Measurements from ENCODE around the gene CCN6.

The CCN6 gene

GRCh38 chr6:112027942-112028674 lies 25.8 kb upstream of the CCN6 start:
- H3K4me1 ChIP-seq (ENCODE audit: control insufficient read depth, insufficient read depth, low read length, poor library complexity, severe bottlenecking) = peaks cover 35% of the 10 kb centered on the region
- peak overlapping the region; percentile 17 for H3K4me3 ChIP-seq (ENCODE audit: insufficient read depth, low read depth, low read length, poor library complexity, severe bottlenecking)
- no peaks in the 10 kb centered on the region for H3K27me3 ChIP-seq (replicated peaks; ENCODE audit: control insufficient read depth, insufficient read depth, low read length, poor library complexity, severe bottlenecking)
- H3K9me3 ChIP-seq (ENCODE audit: control insufficient read depth, low read length) = no peaks in the 10 kb centered on the region
- DNase-seq = peak in 2 of 3 donors; percentile 29 to 42
- H3K36me3 ChIP-seq (ENCODE audit: control insufficient read depth, insufficient read depth, low read length) = no peaks in the 10 kb centered on the region
- peak overlapping the region; percentile 69 for H3K27ac ChIP-seq (ENCODE audit: insufficient read depth, low read length, poor library complexity, severe bottlenecking)

GRCh38 chr6:112029045-112029822 lies 24.7 kb upstream of the CCN6 start:
- Histone ChIP-seq H3K9me3 (ENCODE audit: control insufficient read depth, low read length) (no peaks in the 10 kb centered on the region), H3K4me1 (ENCODE audit: control insufficient read depth, insufficient read depth, low read length, poor library complexity, severe bottlenecking) (peaks cover 43% of the 10 kb centered on the region), H3K27ac (ENCODE audit: insufficient read depth, low read length, poor library complexity, severe bottlenecking) (peak overlapping the region; percentile 44), H3K4me3 (ENCODE audit: insufficient read depth, low read depth, low read length, poor library complexity, severe bottlenecking) (no peak overlapping the region), H3K36me3 (ENCODE audit: control insufficient read depth, insufficient read depth, low read length) (no peaks in the 10 kb centered on the region), H3K27me3 (replicated peaks; ENCODE audit: control insufficient read depth, insufficient read depth, low read length, poor library complexity, severe bottlenecking) (no peaks in the 10 kb centered on the region)
- DNase-seq = peak; percentile 25 to 54 (median 25)

GRCh38 chr6:112030206-112030960 lies 23.5 kb upstream of the CCN6 start:
- H3K27me3 ChIP-seq (replicated peaks; ENCODE audit: control insufficient read depth, insufficient read depth, low read length, poor library complexity, severe bottlenecking) = no peaks in the 10 kb centered on the region
- H3K27ac ChIP-seq (ENCODE audit: insufficient read depth, low read length, poor library complexity, severe bottlenecking) = no peak overlapping the region
- no peak overlapping the region for H3K4me3 ChIP-seq (ENCODE audit: insufficient read depth, low read depth, low read length, poor library complexity, severe bottlenecking)
- H3K36me3 ChIP-seq (ENCODE audit: control insufficient read depth, insufficient read depth, low read length) = no peaks in the 10 kb centered on the region
- H3K4me1 ChIP-seq (ENCODE audit: control insufficient read depth, insufficient read depth, low read length, poor library complexity, severe bottlenecking) = peaks cover 43% of the 10 kb centered on the region
- no peak for DNase-seq
- no peaks in the 10 kb centered on the region for H3K9me3 ChIP-seq (ENCODE audit: control insufficient read depth, low read length)

- H3K27me3 ChIP-seq (replicated peaks; ENCODE audit: control insufficient read depth, insufficient read depth, low read length, poor library complexity, severe bottlenecking) = no peaks in the 10 kb centered on the region
- H3K4me3 ChIP-seq (ENCODE audit: insufficient read depth, low read depth, low read length, poor library complexity, severe bottlenecking) = no peak overlapping the region
- H3K9me3 ChIP-seq (ENCODE audit: control insufficient read depth, low read length) = no peaks in the 10 kb centered on the region
- H3K27ac ChIP-seq (ENCODE audit: insufficient read depth, low read length, poor library complexity, severe bottlenecking) = no peak overlapping the region
- DNase-seq = no peak
- no peaks in the 10 kb centered on the region for H3K36me3 ChIP-seq (ENCODE audit: control insufficient read depth, insufficient read depth, low read length)
- peaks cover 43% of the 10 kb centered on the region for H3K4me1 ChIP-seq (ENCODE audit: control insufficient read depth, insufficient read depth, low read length, poor library complexity, severe bottlenecking)
Measured at GRCh38 chr6:112030961-112031660, 22.8 kb upstream of the CCN6 start.

GRCh38 chr6:112031960-112032359 lies 21.9 kb upstream of the CCN6 start:
- H3K27ac ChIP-seq (ENCODE audit: insufficient read depth, low read length, poor library complexity, severe bottlenecking) = no peak overlapping the region
- no peaks in the 10 kb centered on the region for H3K36me3 ChIP-seq (ENCODE audit: control insufficient read depth, insufficient read depth, low read length)
- no peaks in the 10 kb centered on the region for H3K27me3 ChIP-seq (replicated peaks; ENCODE audit: control insufficient read depth, insufficient read depth, low read length, poor library complexity, severe bottlenecking)
- no peaks in the 10 kb centered on the region for H3K9me3 ChIP-seq (ENCODE audit: control insufficient read depth, low read length)
- peaks cover 38% of the 10 kb centered on the region for H3K4me1 ChIP-seq (ENCODE audit: control insufficient read depth, insufficient read depth, low read length, poor library complexity, severe bottlenecking)
- no peak for DNase-seq
- no peak overlapping the region for H3K4me3 ChIP-seq (ENCODE audit: insufficient read depth, low read depth, low read length, poor library complexity, severe bottlenecking)

DNA sequence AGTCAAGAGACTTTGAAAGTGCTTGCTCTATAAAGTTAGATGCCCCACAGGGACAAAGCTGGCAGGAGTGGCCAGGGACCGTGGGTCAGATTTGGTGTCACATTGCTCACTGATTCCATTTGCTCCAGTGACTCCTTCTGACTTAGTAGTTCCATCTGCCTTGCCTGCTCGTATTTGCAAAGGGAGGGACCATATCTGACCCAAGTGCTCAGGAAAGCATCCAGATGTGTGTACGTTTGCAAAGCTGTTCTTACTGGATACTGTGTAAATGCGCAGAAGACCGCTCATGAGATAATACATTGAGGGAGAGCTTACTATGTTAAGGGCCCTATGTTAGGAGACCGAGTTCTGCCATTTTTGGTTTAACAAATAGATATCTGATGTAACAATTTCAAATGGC lies 21.2 kb upstream of the CCN6 start:
- Histone ChIP-seq H3K4me3 (ENCODE audit: insufficient read depth, low read depth, low read length, poor library complexity, severe bottlenecking) (no peak overlapping the region), H3K9me3 (ENCODE audit: control insufficient read depth, low read length) (no peaks in the 10 kb centered on the region), H3K36me3 (ENCODE audit: control insufficient read depth, insufficient read depth, low read length) (no peaks in the 10 kb centered on the region), H3K27me3 (replicated peaks; ENCODE audit: control insufficient read depth, insufficient read depth, low read length, poor library complexity, severe bottlenecking) (no peaks in the 10 kb centered on the region), H3K4me1 (ENCODE audit: control insufficient read depth, insufficient read depth, low read length, poor library complexity, severe bottlenecking) (peaks cover 31% of the 10 kb centered on the region), H3K27ac (ENCODE audit: insufficient read depth, low read length, poor library complexity, severe bottlenecking) (no peak overlapping the region)
- DNase-seq = no peak

GRCh38 chr6:112033791-112034615 lies 19.9 kb upstream of the CCN6 start:
- H3K9me3 ChIP-seq (ENCODE audit: control insufficient read depth, low read length) = no peaks in the 10 kb centered on the region
- no peak overlapping the region for H3K27ac ChIP-seq (ENCODE audit: insufficient read depth, low read length, poor library complexity, severe bottlenecking)
- peaks cover 21% of the 10 kb centered on the region for H3K4me1 ChIP-seq (ENCODE audit: control insufficient read depth, insufficient read depth, low read length, poor library complexity, severe bottlenecking)
- no peaks in the 10 kb centered on the region for H3K36me3 ChIP-seq (ENCODE audit: control insufficient read depth, insufficient read depth, low read length)
- no peaks in the 10 kb centered on the region for H3K27me3 ChIP-seq (replicated peaks; ENCODE audit: control insufficient read depth, insufficient read depth, low read length, poor library complexity, severe bottlenecking)
- DNase-seq = no peak
- H3K4me3 ChIP-seq (ENCODE audit: insufficient read depth, low read depth, low read length, poor library complexity, severe bottlenecking) = no peak overlapping the region

DNA sequence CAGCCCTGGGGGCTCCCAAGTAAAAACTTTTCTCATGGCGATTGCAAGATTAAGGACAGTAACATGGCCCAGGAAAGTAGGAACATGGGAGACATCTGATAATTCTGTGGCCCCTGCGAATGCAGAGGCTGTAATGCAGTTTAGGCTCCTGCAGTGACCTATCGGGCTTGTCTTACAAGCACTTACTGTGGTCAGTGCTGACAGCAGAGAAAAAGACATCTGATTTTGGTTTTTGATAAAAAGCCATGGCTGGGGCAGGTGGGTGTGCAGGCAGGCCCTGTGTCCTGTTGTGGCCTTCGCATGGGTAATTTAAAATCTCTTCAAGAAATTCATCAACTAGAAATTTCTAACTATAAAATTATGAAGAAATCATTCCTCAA lies 19.3 kb upstream of the CCN6 start:
- peaks cover 15% of the 10 kb centered on the region for H3K4me1 ChIP-seq (ENCODE audit: control insufficient read depth, insufficient read depth, low read length, poor library complexity, severe bottlenecking)
- no peak for DNase-seq
- H3K27ac ChIP-seq (ENCODE audit: insufficient read depth, low read length, poor library complexity, severe bottlenecking) = no peak overlapping the region
- no peaks in the 10 kb centered on the region for H3K9me3 ChIP-seq (ENCODE audit: control insufficient read depth, low read length)
- H3K36me3 ChIP-seq (ENCODE audit: control insufficient read depth, insufficient read depth, low read length) = no peaks in the 10 kb centered on the region
- H3K4me3 ChIP-seq (ENCODE audit: insufficient read depth, low read depth, low read length, poor library complexity, severe bottlenecking) = no peak overlapping the region
- no peaks in the 10 kb centered on the region for H3K27me3 ChIP-seq (replicated peaks; ENCODE audit: control insufficient read depth, insufficient read depth, low read length, poor library complexity, severe bottlenecking)

- Histone ChIP-seq H3K27ac (ENCODE audit: insufficient read depth, low read length, poor library complexity, severe bottlenecking) (no peak overlapping the region), H3K4me1 (ENCODE audit: control insufficient read depth, insufficient read depth, low read length, poor library complexity, severe bottlenecking) (peaks cover 8% of the 10 kb centered on the region), H3K27me3 (replicated peaks; ENCODE audit: control insufficient read depth, insufficient read depth, low read length, poor library complexity, severe bottlenecking) (no peaks in the 10 kb centered on the region), H3K36me3 (ENCODE audit: control insufficient read depth, insufficient read depth, low read length) (no peaks in the 10 kb centered on the region), H3K9me3 (ENCODE audit: control insufficient read depth, low read length) (no peaks in the 10 kb centered on the region), H3K4me3 (ENCODE audit: insufficient read depth, low read depth, low read length, poor library complexity, severe bottlenecking) (no peak overlapping the region)
- no peak for DNase-seq
Measured at GRCh38 chr6:112036088-112036637, 17.7 kb upstream of the CCN6 start.

All from effector memory CD4-positive, alpha-beta T cell (primary cell).